DMS114 treated with DMSO at 0.1 percent for 48 hours (cell line): ENCODE results near the gene RNASE9.
A peak's percentile ranks its signal among the peaks of the same experiment; 100 is the strongest.
"Not testable (repeated sequence)": the region's sequence is repeated elsewhere in the genome, so short reads cannot be mapped to it uniquely, and the experiment has no call there.

Experiments
- DNase-seq: peaks from one replicate; lab custom pipeline; 2025; ENCODE audit not compliant: unreplicated experiment; lab: John Stamatoyannopoulos, UW

RNASE9 gene

DNA sequence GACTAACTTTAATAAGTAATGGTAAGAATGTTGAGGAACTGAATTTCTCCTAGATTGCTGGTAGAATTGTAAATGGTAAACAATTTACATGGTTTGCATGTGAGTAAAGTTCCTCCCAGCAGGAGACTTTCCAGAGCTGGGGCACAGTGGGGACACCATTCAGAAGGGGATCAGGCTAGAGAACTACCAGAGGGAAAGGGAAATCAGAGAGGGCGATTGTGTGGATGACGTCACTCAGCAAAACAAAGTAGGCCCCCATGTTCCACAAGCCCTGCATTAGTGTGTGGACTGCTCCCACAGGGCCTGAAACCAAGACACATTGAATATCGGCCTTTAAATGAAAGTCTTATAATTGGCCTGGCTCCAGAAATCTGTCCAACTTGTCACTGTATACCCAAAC lies 17.5 kb upstream of the RNASE9 start:
- DNase-seq: no peak

GRCh38 chr14:20572382-20572990 lies 11.6 kb upstream of the RNASE9 start:
- DNase-seq: not testable (repeated sequence)

- not testable (repeated sequence) for DNase-seq
These were observed 9.9 kb upstream of the RNASE9 start for GRCh38 chr14:20570720-20571119.

DNA sequence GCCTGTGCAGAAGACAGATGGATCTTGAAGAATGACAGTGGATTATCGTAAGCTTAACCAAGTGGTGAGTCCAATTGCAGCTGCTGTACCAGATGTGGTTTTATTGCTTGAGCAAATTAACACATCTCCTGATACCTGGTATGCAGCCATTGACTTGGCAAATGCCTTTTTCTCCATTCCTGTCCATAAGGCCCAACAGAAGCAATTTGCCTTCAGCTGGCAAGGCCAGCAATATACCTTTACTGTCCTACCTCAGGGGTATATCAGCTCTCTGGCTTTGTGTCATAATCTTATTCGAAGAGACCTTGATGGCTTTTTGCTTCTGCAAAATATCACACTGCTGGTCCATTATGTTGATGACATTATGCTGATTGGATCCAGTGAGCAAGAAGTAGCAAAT lies 9.0 kb upstream of the RNASE9 start:
- not testable (repeated sequence) for DNase-seq

DNA sequence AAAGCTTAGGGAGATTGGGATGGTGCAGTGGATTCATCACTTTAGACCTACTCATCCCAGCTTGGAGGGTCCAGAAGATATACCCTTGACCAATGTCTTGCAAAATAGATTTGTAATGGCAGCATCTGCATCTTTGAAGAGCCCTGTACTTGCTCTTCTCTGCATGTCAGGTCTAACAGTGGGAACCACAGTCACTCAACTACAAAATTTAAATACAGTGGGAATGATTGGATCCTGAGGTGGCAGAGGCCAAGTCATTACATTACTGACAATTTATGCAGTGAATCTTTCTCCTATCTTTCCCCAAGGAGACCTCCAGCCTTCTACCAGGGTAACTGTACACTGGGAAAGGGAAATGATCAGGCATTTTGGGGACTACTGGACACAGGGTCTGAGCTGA lies 8.2 kb upstream of the RNASE9 start:
- DNase-seq: no peak

- DNase-seq: no peak
These were observed 7.5 kb upstream of the RNASE9 start for GRCh38 chr14:20568393-20568792.

DNA sequence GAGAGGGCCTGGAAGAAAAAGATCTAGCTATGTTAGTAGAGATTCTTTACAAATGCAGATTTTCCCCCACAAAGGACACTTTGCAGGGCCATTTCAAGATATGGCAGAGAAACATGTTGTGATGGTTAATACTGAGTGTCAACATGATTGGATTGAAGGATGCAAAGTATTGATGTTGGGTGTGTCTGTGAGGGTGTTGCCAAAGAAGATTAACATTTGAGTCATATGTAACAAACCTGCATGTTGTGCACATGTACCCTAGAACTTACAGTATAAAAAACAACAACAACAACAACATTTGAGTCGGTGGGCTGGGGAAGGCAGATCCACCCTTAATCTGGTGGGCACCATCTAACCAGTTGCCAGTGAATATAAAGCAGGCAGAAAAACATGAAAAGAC lies 6.4 kb upstream of the RNASE9 start:
- DNase-seq: not testable (repeated sequence)

DNA sequence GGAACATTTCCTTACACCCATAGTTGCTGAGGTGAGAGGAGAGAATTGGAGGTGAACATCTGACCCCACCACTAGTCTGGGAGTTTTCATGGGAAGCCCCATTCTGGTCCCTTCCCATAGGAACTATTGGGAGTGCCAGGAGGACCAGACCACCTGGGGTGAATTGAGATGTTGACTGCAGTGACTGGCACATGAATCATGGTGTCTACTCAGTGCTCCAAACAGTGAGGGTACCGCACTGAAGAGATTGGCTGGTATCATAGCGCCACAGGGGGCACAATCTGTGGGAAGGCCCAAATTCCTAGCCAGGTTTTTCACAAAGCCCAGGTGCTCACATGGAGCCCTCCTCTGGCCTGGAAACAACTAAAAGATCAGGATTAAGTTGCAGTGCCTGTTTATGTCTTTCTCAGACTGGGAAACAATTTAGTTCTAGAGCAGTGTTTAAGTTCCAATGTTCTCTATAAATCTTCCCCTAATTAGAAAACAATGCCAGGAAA lies 3.7 kb upstream of the RNASE9 start:
- no peak for DNase-seq

- no peak for DNase-seq
These were observed 3.1 kb upstream of the RNASE9 start for GRCh38 chr14:20563971-20564370.

DNA sequence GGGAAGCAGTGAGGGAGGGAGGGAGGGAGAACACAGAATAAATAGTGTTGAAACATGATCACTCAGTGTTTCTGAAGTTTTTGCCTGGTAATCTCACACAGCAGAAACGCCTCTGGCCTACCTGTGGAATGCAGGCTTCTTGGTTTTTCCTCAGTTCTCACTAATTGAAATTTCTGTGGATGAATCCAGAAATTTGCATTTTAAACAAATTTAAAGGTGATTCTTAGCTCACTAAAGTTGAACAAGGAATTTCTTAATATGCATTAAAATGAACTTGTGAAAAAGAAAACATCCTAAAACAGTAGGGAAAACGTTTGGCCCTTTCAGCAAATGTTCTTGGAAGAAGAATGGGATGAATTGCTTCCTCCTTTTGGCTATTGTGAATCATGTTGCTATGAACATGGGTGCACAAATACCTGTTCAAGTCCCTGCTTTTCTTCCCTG lies 1.4 kb downstream of the RNASE9 start:
- DNase-seq: no peak

DNA sequence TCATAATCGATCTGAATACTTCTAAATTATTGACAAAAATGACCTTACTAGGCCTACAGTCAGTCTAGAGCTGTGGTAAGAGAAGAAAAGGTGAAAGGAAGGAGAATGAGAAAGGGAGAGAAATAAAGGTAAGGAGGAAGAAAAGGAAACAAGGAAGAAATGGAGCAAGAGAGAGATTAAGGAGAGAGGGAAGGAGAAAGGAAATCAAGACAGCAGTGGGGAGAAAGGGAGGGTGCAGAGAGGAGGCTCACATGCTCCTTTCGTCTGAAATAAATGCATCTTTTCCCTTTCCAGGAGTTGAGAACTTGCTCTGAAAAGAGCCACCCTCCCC lies 3.7 kb downstream of the RNASE9 start:
- no peak for DNase-seq

DNA sequence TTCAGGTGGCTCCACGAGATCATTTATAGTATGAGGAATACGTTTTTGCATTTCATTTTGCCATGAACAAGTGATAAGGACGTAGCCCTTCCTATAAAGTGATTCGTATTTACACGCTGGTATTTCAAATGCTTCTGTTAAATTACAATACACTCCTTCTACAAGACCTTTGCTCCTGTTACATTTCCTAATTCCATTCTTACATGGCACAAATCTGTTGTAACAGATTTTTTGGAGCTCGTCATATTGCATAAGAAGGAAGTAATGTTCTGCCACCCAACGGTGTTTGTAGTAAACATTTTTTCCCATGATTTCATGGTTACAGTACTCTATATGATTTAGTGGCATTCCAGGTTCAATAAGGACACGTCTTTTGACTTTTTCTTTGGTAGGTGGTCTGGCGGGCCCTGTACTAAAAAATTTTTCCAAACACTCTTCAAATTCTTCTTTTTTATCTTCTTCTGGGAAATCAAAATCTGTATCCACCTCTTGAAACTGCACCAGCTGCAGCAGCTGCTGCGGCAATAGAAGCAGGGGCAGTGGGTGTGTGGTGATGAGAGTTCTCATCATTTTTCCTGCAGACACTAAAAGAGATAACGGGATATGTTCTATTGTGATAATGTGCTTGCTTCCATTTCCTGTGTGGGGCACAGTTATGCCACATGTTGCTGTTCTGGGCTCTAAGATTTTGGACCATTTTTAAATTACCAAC lies 4.2 kb downstream of the RNASE9 start:
- DNase-seq: no peak

DNA sequence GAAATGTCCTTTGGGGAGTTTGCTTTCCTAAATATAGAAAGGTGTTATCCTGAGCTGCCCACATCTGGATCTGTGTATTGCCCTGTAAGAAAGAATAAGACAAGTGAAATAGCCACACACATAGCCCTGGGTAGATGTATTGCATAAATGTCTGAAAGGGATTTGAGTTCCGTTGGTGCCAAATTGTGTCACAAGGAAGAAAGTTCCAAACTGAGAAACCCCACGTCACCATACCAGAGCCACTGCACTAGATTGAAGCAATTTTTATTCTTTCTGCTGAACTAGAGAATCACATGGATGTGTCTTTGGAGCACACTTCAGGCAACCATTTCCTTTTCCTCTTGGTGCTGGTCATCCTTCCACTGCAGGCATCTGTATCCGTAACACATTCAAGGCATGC lies 5.0 kb downstream of the RNASE9 start:
- no peak for DNase-seq

DNA sequence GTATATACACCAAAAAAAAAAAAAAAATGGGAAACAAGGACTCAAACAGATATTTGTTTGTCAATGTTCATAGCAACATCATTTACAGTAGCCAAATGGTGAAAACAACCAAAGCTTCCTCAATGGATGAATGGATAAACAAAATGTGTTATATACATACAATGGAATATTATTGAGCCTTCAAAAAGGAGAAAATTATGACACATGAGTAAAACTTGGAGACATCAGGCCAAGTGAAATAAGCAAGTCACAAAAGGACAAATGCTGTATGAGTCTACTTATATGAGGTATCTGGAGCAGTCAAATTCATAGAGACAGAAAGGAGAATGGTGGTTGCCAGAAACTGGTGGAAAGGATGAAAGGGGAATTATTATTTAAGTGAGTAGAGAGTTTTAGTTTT lies 7.8 kb downstream of the RNASE9 start:
- no peak for DNase-seq

DNA sequence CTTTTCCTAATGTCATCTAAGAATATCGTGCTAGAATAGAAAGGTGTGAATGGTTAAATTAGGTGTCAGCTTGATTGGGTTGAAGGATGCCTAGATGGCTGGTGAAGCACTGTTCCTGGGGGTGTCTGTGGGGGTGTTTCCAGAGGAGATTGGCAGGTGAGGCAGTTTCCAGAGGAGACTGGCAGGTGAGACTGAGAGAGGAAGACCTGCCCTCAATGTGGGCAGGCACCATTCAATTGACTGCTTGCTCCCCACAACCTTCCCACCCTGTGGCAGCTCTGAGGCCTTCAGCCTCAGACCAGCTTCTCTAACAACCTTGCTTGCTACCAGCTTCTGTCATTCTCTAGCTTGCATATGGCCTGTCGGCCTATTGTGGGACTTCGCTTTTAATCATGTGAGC lies 9.2 kb downstream of the RNASE9 start:
- DNase-seq: no peak

DNA sequence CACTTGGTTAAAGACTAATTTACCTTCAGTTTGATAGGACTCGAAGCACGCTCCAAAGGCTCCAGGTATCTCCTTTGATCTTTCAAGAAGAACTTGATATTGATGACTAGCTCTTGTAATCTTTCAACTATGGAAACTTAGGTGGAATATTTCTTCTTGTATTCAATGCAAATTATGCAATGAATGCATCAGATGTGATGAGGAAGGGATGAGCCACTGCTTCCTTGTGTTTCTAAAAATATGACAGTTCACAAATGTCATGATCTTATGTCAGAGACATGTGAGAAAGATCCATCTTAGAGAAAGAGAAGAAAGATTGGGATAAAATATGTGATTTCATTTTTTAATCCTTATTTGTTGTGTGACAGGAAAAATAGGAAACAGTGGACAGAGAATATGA lies 9.9 kb downstream of the RNASE9 start:
- DNase-seq: no peak

DNA sequence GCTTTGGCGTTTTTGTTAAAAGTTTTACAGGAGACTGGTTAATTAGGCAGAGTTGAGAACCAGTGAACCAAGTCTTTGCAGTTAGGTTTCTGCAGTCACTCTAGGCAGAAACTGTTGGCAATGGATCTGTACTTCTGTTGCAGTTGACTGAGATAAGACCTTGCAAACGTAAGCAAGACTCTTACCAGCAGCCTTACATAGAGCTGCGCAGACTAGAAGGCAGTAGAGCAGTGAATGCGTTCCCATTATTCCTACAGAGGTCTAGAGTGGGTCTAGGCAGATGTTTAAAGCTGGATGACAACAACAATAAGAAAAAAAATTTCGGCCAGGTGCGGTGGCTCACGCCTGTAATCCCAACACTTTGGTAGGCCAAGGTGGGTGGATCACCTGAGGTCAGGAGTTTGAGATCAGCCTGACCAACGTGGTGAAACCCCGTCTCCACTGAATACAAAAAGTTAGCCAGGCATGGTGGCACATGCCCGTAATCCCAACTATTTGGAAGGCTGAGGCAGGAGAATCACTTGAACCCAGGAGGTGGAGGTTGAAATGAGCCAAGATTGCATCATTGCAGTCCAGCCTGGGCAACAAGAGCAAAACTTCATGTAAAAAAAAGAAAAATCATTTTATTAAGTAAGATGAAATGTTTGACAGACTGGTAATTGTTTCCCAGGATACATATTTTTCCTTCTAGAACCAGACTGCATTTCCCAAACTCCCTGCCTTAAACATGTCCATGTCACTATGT lies 12.3 kb downstream of the RNASE9 start:
- no peak for DNase-seq

DNA sequence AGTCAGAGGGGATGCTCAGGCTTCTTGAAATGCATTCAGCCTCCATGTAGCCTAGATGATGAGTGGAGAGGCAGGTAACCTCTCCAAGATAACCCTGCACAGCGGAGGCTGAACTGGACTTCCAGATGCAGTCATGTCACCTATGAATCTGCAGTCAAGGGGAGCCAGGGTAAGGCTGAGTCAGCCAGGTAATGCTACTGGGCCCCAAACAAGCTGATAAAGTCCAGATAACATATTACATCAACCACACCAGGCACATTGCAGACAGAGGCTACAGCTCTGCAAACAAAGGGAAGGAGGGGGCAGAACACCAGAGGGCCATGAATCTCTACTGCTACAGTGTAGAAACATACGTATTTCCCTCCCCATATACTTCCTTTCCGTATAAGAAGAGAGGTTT lies 14.0 kb downstream of the RNASE9 start:
- no peak for DNase-seq

DNA sequence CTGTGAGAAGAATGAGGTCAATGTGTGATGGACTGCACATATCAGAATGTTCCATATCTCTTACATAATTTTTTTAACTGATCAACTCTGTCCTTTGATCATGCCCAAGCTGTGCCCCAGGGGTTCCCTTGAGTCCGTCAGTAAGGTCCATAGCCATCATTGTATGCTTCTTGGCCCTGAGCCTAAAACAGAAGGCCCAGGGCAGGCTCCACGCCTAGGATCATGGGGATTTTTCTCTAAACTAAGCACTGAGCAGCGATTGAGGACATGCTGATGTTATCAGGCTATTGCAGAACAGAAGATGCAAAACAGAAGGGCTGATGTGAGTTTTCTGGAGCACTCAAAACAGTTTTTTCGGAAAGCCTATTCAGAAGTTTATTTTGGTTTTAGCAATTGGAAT lies 20.9 kb downstream of the RNASE9 start:
- no peak for DNase-seq

DNA sequence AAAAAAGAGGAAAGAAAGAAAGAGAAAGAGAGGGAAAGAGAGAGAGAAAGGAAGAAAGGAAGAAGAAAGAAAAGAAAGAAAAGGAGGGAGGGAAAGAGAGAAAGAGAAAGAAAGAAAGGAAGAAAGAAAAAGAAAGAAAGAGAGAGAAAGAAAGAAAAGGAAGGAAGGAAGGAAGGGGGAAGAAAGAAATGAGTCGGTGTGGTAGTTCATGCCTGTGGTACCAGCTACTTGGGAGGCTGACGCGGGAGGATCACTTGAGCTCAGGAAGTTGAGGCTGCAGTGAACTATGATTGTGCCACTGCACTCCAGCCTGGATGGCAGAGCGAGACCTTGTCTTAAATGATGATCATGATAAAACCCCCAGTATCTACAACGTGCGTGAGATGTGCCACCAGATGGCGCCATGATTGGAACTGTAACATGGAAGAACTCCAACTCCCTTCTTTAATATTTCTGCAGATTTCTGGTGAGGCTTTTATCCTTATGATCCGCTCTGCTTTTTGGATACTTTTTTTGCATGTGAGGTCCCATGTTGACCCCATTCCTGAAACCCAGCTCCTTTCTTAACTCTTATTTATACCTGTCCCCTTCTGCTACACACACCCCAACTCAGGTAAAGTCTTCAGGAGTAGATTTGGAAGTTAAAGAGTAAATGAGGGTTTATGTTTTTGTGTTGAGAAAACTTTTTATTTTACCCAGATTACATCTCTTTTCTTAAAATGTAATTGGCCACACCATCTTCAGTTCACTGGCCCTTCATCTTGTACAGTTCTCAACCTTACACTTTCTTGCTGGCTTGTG lies 29.9 kb downstream of the RNASE9 start:
- DNase-seq: peak; percentile 58

GRCh38 chr14:20529806-20530205 lies 31.0 kb downstream of the RNASE9 start:
- no peak for DNase-seq
